Measurements from ENCODE around the gene TRAK2.
"Not testable (repeated sequence)": the region's sequence is repeated elsewhere in the genome, so short reads cannot be mapped to it uniquely, and the experiment has no call there.

The TRAK2 gene

GRCh38 chr2:201451292-201452057 is at the start of gene TRAK2, which contains the start of gene STRADB:
TSS of gene TRAK2 (minus strand) at chr2:201451458. CDS start at chr2:201420507, 30,951 bp downstream.
TSS of gene STRADB (plus strand) at chr2:201451740. CDS start at chr2:201454841, 3,101 bp downstream.
- H3K9me3 ChIP-seq (ENCODE audit: low read depth, low read length): no peaks in the 10 kb centered on the region
- H3K36me3 ChIP-seq (ENCODE audit: insufficient read depth, low read length): no peaks in the 10 kb centered on the region
- peak; percentile 32 for DNase-seq (ENCODE audit: low read depth, low spot score)
- H3K9ac ChIP-seq (ENCODE audit: insufficient read length): peak within 1 kb of the TSS; percentile 84
- peak; percentile 89 for TF ChIP-seq POLR2AphosphoS5 (IDR thresholded peaks at IDR 0.05; ENCODE audit: borderline replicate concordance, low read depth, low read length)
- TF ChIP-seq FOXP2 (optimal IDR thresholded peaks at IDR 0.05; ENCODE audit: control extremely low read depth, extremely low read length, insufficient read depth): no peak
- peak within 1 kb of the TSS; percentile 96 for H3K4me3 ChIP-seq
- H3K27ac ChIP-seq: no peak within 1 kb of the TSS

GRCh38 chr2:201500534-201500933 is 49.3 kb upstream of the TRAK2 start:
- no peak for DNase-seq (ENCODE audit: low read depth, low spot score)
- H3K36me3 ChIP-seq (ENCODE audit: insufficient read depth, low read length): no peaks in the 10 kb centered on the region
- H3K9ac ChIP-seq (ENCODE audit: insufficient read length): no peak overlapping the region
- no peak overlapping the region for H3K27ac ChIP-seq
- no peak overlapping the region for H3K4me3 ChIP-seq
- no peaks in the 10 kb centered on the region for H3K9me3 ChIP-seq (ENCODE audit: low read depth, low read length)
- TF ChIP-seq POLR2AphosphoS5 (IDR thresholded peaks at IDR 0.05; ENCODE audit: borderline replicate concordance, low read depth, low read length) (no peak), FOXP2 (optimal IDR thresholded peaks at IDR 0.05; ENCODE audit: control extremely low read depth, extremely low read length, insufficient read depth) (no peak), EZH2 (IDR thresholded peaks at IDR 0.05) (no peak)

GRCh38 chr2:201496785-201497184 is 45.5 kb upstream of the TRAK2 start:
- TF ChIP-seq FOXP2 (optimal IDR thresholded peaks at IDR 0.05; ENCODE audit: control extremely low read depth, extremely low read length, insufficient read depth): no peak
- no peak for TF ChIP-seq POLR2AphosphoS5 (IDR thresholded peaks at IDR 0.05; ENCODE audit: borderline replicate concordance, low read depth, low read length)
- no peak for TF ChIP-seq EZH2 (IDR thresholded peaks at IDR 0.05)
- Histone ChIP-seq H3K9ac (ENCODE audit: insufficient read length) (no peak overlapping the region), H3K27ac (no peak overlapping the region), H3K9me3 (ENCODE audit: low read depth, low read length) (no peaks in the 10 kb centered on the region), H3K36me3 (ENCODE audit: insufficient read depth, low read length) (no peaks in the 10 kb centered on the region), H3K4me3 (no peak overlapping the region)
- DNase-seq (ENCODE audit: low read depth, low spot score): no peak

DNA sequence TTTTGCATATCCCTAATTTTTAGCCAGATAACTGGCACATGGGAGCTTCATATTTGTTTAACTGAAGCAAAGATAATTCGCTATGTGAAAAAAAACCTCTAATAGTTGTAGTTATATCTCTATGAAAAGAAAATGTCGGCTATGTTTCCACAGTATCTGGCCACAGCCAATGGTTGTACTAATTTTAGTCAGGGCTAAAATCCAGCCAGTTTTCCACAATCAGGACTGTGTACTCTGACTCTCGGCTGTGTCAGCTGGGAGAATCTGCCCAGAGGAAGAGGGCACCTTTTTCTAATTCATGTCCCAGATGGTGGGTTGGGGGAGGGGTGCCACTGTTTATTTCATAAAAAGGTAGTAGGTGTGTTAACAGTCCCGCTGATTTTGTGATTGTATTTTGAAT is 39.0 kb upstream of the TRAK2 start:
- Histone ChIP-seq H3K9ac (ENCODE audit: insufficient read length) (no peak overlapping the region), H3K36me3 (ENCODE audit: insufficient read depth, low read length) (no peaks in the 10 kb centered on the region), H3K4me3 (no peak overlapping the region), H3K27ac (no peak overlapping the region), H3K9me3 (ENCODE audit: low read depth, low read length) (no peaks in the 10 kb centered on the region)
- TF ChIP-seq EZH2 (IDR thresholded peaks at IDR 0.05) (no peak), POLR2AphosphoS5 (IDR thresholded peaks at IDR 0.05; ENCODE audit: borderline replicate concordance, low read depth, low read length) (no peak), FOXP2 (optimal IDR thresholded peaks at IDR 0.05; ENCODE audit: control extremely low read depth, extremely low read length, insufficient read depth) (no peak)
- no peak for DNase-seq (ENCODE audit: low read depth, low spot score)

DNA sequence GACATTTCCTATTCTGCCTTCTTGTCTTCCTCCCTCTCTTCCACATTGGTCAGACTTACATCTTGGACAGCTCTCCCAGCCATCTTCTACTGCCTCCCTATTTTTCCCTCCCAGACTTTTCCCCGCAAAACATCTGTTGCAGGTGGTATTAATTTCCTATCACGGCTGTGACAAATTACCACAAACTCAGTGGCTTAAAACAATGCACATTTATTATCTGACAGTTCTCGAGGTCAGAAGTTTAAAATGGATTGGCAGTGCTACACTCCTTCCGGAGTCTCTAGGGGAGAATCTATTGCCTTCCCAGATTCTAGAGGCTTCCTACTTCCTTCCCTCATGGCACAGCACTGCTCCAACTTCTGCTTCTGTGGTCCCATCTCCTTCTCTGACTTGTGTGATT is 33.5 kb upstream of the TRAK2 start:
- no peak for TF ChIP-seq EZH2 (IDR thresholded peaks at IDR 0.05)
- no peak for TF ChIP-seq FOXP2 (optimal IDR thresholded peaks at IDR 0.05; ENCODE audit: control extremely low read depth, extremely low read length, insufficient read depth)
- no peak for TF ChIP-seq POLR2AphosphoS5 (IDR thresholded peaks at IDR 0.05; ENCODE audit: borderline replicate concordance, low read depth, low read length)
- H3K9me3 ChIP-seq (ENCODE audit: low read depth, low read length): no peaks in the 10 kb centered on the region
- H3K27ac ChIP-seq: no peak overlapping the region
- DNase-seq (ENCODE audit: low read depth, low spot score): no peak
- H3K4me3 ChIP-seq: no peak overlapping the region
- no peaks in the 10 kb centered on the region for H3K36me3 ChIP-seq (ENCODE audit: insufficient read depth, low read length)
- H3K9ac ChIP-seq (ENCODE audit: insufficient read length): no peak overlapping the region

GRCh38 chr2:201483758-201484157 is 32.5 kb upstream of the TRAK2 start:
- H3K9ac ChIP-seq (ENCODE audit: insufficient read length); H3K36me3 ChIP-seq (ENCODE audit: insufficient read depth, low read length); H3K9me3 ChIP-seq (ENCODE audit: low read depth, low read length); DNase-seq (ENCODE audit: low read depth, low spot score); H3K4me3 ChIP-seq; H3K27ac ChIP-seq: not testable (repeated sequence)

GRCh38 chr2:201483342-201483741 is 32.1 kb upstream of the TRAK2 start:
- Histone ChIP-seq H3K4me3 (no peak overlapping the region), H3K36me3 (ENCODE audit: insufficient read depth, low read length) (no peaks in the 10 kb centered on the region), H3K27ac (no peak overlapping the region), H3K9me3 (ENCODE audit: low read depth, low read length) (no peaks in the 10 kb centered on the region), H3K9ac (ENCODE audit: insufficient read length) (no peak overlapping the region)
- TF ChIP-seq FOXP2 (optimal IDR thresholded peaks at IDR 0.05; ENCODE audit: control extremely low read depth, extremely low read length, insufficient read depth) (no peak), EZH2 (IDR thresholded peaks at IDR 0.05) (no peak), POLR2AphosphoS5 (IDR thresholded peaks at IDR 0.05; ENCODE audit: borderline replicate concordance, low read depth, low read length) (no peak)
- DNase-seq (ENCODE audit: low read depth, low spot score): no peak

DNA sequence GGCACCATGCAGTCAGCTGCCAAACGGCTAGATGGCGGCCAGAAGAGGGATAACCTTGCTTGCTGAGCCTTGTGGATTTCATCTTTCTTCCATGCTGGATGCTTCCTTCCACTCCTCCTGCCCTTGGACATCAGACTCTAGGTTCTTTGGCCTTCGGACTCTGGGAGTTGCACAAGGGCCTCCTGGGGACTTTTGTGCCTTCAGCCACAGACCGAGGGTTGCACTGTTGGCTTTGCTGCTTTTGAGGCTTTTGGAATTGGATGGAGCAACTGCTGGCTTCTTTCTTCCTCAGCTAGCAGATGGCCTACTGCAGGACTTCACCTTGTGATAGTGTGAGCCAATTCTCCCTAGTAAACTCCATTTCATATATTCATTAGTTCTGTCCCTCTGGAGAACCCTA is 31.3 kb upstream of the TRAK2 start:
- Histone ChIP-seq H3K27ac (no peak overlapping the region), H3K4me3 (no peak overlapping the region), H3K9ac (ENCODE audit: insufficient read length) (no peak overlapping the region), H3K36me3 (ENCODE audit: insufficient read depth, low read length) (no peaks in the 10 kb centered on the region), H3K9me3 (ENCODE audit: low read depth, low read length) (no peaks in the 10 kb centered on the region)
- DNase-seq (ENCODE audit: low read depth, low spot score): no peak
- TF ChIP-seq POLR2AphosphoS5 (IDR thresholded peaks at IDR 0.05; ENCODE audit: borderline replicate concordance, low read depth, low read length) (no peak), FOXP2 (optimal IDR thresholded peaks at IDR 0.05; ENCODE audit: control extremely low read depth, extremely low read length, insufficient read depth) (no peak), EZH2 (IDR thresholded peaks at IDR 0.05) (no peak)

DNA sequence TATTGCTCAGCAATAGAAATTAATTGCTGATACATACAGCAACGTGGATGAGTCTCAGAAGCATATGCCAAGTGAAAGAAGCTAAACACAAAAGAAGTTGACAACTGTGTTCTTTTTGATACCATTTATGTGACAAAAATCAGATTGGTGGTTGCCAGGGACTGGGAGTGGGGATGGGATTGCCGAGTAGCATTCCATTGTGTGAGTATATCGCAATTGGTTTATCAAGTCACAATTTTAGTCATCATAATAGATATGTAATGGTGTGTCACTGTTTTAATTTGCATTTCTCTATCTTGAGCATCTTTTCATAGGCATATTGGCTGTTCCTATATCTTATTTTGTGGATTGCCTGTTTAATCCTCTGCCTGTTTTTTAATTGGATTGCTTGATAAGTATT is 21.2 kb upstream of the TRAK2 start:
- TF ChIP-seq POLR2AphosphoS5 (IDR thresholded peaks at IDR 0.05; ENCODE audit: borderline replicate concordance, low read depth, low read length) (no peak), FOXP2 (optimal IDR thresholded peaks at IDR 0.05; ENCODE audit: control extremely low read depth, extremely low read length, insufficient read depth) (no peak), EZH2 (IDR thresholded peaks at IDR 0.05) (no peak)
- Histone ChIP-seq H3K9me3 (ENCODE audit: low read depth, low read length) (no peaks in the 10 kb centered on the region), H3K4me3 (peak overlapping the region; percentile 65), H3K9ac (ENCODE audit: insufficient read length) (peak overlapping the region; percentile 29), H3K27ac (peak overlapping the region; percentile 84), H3K36me3 (ENCODE audit: insufficient read depth, low read length) (peaks cover 14% of the 10 kb centered on the region; the same call in 1 of the 2 replicates)
- no peak for DNase-seq (ENCODE audit: low read depth, low spot score)

Measured in SK-N-MC (cell line).